GM21717 (cell line): ENCODE measurements around the gene PLXNA4.

Experiments used
- ATAC-seq: cut with Tn5 transposase; IDR thresholded peaks from one replicate; pipeline ENCODE4 v1.9.1; 2021; ENCODE audit warnings: mild to moderate bottlenecking, moderate library complexity; ENCODE audit not compliant: unreplicated experiment

The PLXNA4 gene

GRCh38 chr7:132336797-132337196 is 239.5 kb downstream of the PLXNA4 start:
- no peak for ATAC-seq

- ATAC-seq = no peak
Measured at GRCh38 chr7:132333301-132333700, 243.0 kb downstream of the PLXNA4 start.

- no peak for ATAC-seq
Measured at GRCh38 chr7:132328760-132329159, 247.5 kb downstream of the PLXNA4 start.

GRCh38 chr7:132328047-132328620 is 248.1 kb downstream of the PLXNA4 start:
- ATAC-seq = no peak

- no peak for ATAC-seq
Measured at GRCh38 chr7:132326878-132327589, 249.2 kb downstream of the PLXNA4 start.

GRCh38 chr7:132322970-132323369 is 253.3 kb downstream of the PLXNA4 start:
- ATAC-seq = no peak

- no peak for ATAC-seq
Measured at GRCh38 chr7:132321387-132321786, 254.9 kb downstream of the PLXNA4 start.

GRCh38 chr7:132319481-132319880 is 256.8 kb downstream of the PLXNA4 start:
- no peak for ATAC-seq

GRCh38 chr7:132318352-132319318 is 257.6 kb downstream of the PLXNA4 start:
- no peak for ATAC-seq

- ATAC-seq = no peak
Measured at GRCh38 chr7:132317701-132318351, 258.4 kb downstream of the PLXNA4 start.

GRCh38 chr7:132312531-132313055 is 263.7 kb downstream of the PLXNA4 start:
- ATAC-seq = no peak

- no peak for ATAC-seq
Measured at GRCh38 chr7:132311733-132312132, 264.5 kb downstream of the PLXNA4 start.

- no peak for ATAC-seq
Measured at GRCh38 chr7:132309102-132309805, 267.0 kb downstream of the PLXNA4 start.

- no peak for ATAC-seq
Measured at GRCh38 chr7:132307465-132307864, 268.8 kb downstream of the PLXNA4 start.

- ATAC-seq = no peak
Measured at GRCh38 chr7:132300599-132301277, 275.5 kb downstream of the PLXNA4 start.

GRCh38 chr7:132298790-132299189 is 277.5 kb downstream of the PLXNA4 start:
- no peak for ATAC-seq

- no peak for ATAC-seq
Measured at GRCh38 chr7:132296820-132297219, 279.4 kb downstream of the PLXNA4 start.

GRCh38 chr7:132295175-132295574 is 281.1 kb downstream of the PLXNA4 start:
- no peak for ATAC-seq

GRCh38 chr7:132292803-132293202 is 283.5 kb downstream of the PLXNA4 start:
- no peak for ATAC-seq

GRCh38 chr7:132291481-132291880 is 284.8 kb downstream of the PLXNA4 start:
- ATAC-seq = no peak
